Measurements from ENCODE around the gene ANKRD11.
"Not testable (repeated sequence)": the region's sequence is repeated elsewhere in the genome, so short reads cannot be mapped to it uniquely, and the experiment has no call there.

Gene ANKRD11

GRCh38 chr16:89386306-89387185 lies 103.8 kb downstream of the ANKRD11 start:
- no peak for TF ChIP-seq CTCF (IDR thresholded peaks at IDR 0.05; ENCODE audit: insufficient read depth, low read depth, low read length, missing control alignments)
- no peak overlapping the region for H3K4me3 ChIP-seq (ENCODE audit: low read depth, low read length)
- no peak for DNase-seq (ENCODE audit: low read depth)

- no peak overlapping the region for H3K4me3 ChIP-seq (ENCODE audit: low read depth, low read length)
- DNase-seq (ENCODE audit: low read depth) = no peak
- no peak for TF ChIP-seq CTCF (IDR thresholded peaks at IDR 0.05; ENCODE audit: insufficient read depth, low read depth, low read length, missing control alignments)
These were observed 104.6 kb downstream of the ANKRD11 start for GRCh38 chr16:89385712-89386111.

GRCh38 chr16:89384282-89384681 lies 106.1 kb downstream of the ANKRD11 start:
- H3K4me3 ChIP-seq (ENCODE audit: low read depth, low read length) = no peak overlapping the region
- TF ChIP-seq CTCF (IDR thresholded peaks at IDR 0.05; ENCODE audit: insufficient read depth, low read depth, low read length, missing control alignments) = no peak
- no peak for DNase-seq (ENCODE audit: low read depth)

GRCh38 chr16:89383095-89384003 lies 107.0 kb downstream of the ANKRD11 start:
- no peak for TF ChIP-seq CTCF (IDR thresholded peaks at IDR 0.05; ENCODE audit: insufficient read depth, low read depth, low read length, missing control alignments)
- DNase-seq (ENCODE audit: low read depth) = no peak
- H3K4me3 ChIP-seq (ENCODE audit: low read depth, low read length) = no peak overlapping the region

GRCh38 chr16:89382555-89382954 lies 107.8 kb downstream of the ANKRD11 start:
- H3K4me3 ChIP-seq (ENCODE audit: low read depth, low read length); DNase-seq (ENCODE audit: low read depth): not testable (repeated sequence)

GRCh38 chr16:89381788-89382187 lies 108.6 kb downstream of the ANKRD11 start:
- H3K4me3 ChIP-seq (ENCODE audit: low read depth, low read length) = no peak overlapping the region
- TF ChIP-seq CTCF (IDR thresholded peaks at IDR 0.05; ENCODE audit: insufficient read depth, low read depth, low read length, missing control alignments) = no peak
- DNase-seq (ENCODE audit: low read depth) = no peak

GRCh38 chr16:89380681-89381080 lies 109.7 kb downstream of the ANKRD11 start:
- no peak for DNase-seq (ENCODE audit: low read depth)
- H3K4me3 ChIP-seq (ENCODE audit: low read depth, low read length) = no peak overlapping the region
- TF ChIP-seq CTCF (IDR thresholded peaks at IDR 0.05; ENCODE audit: insufficient read depth, low read depth, low read length, missing control alignments) = no peak
